Keratinocyte (primary cell): ENCODE measurements around the gene CLCN7. TPM values are rescaled to one million over a fixed set of nuclear protein-coding genes. Genes with fewer than 3 reads are reported as not detected.

ENCODE experiments used
- DNase-seq: peaks from one replicate; pipeline ENCODE4 v3.0.0-alpha.2; 2011; ENCODE audit warnings: low read depth, missing footprints, low spot score
- FAIRE-seq: peaks from 2 replicates; lab custom pipeline; 2011; peaks lifted over from hg19 to GRCh38; lab: Jason Lieb, UNC
- H2AFZ ChIP-seq: 2 replicates; pipeline ENCODE4 v1.6.0; 2012; ENCODE audit warnings: low read length, control low read depth, inconsistent platforms; ENCODE audit not compliant: control insufficient read depth
- H3K27ac ChIP-seq: 2 replicates; pipeline ENCODE4 v1.5.1; 2011; ENCODE audit warnings: low read length; ENCODE audit not compliant: control insufficient read depth, insufficient read depth
- H3K27me3 ChIP-seq: 3 replicates; pipeline ENCODE4 v1.6.0; 2011; ENCODE audit warnings: low read length; ENCODE audit not compliant: control insufficient read depth, insufficient read depth; ENCODE audit errors: extremely low read depth
- H3K36me3 ChIP-seq, 2 experiments: 2 replicates in 1 of 2; 3 replicates in 1 of 2; pipeline ENCODE4 v1.5.1; 2011; ENCODE audit warnings: low read length in 2 of 2, mild to moderate bottlenecking in 1 of 2; ENCODE audit not compliant: control insufficient read depth in 2 of 2, insufficient read depth in 2 of 2; ENCODE audit errors: extremely low read depth in 1 of 2
- H3K4me1 ChIP-seq: 3 replicates; pipeline ENCODE4 v1.5.1; 2011; ENCODE audit warnings: low read length; ENCODE audit not compliant: control insufficient read depth, insufficient read depth; ENCODE audit errors: extremely low read depth
- H3K4me2 ChIP-seq: 3 replicates; pipeline ENCODE4 v1.6.0; 2011; ENCODE audit warnings: low read depth, low read length; ENCODE audit not compliant: control insufficient read depth, insufficient read depth; ENCODE audit errors: extremely low read depth
- H3K4me3 ChIP-seq, 3 experiments: fragments of 200-600 bp in 1 of 3; sonication (generic) in 1 of 3; 2 replicates in 2 of 3; 3 replicates in 1 of 3; pipeline ENCODE4 v1.5.1; 2011 to 2016; ENCODE audit warnings: low read length in 3 of 3, mild to moderate bottlenecking in 3 of 3, control low read depth in 2 of 3, inconsistent platforms in 1 of 3, low read depth in 1 of 3, mixed read lengths in 1 of 3, mixed run types in 1 of 3, moderate library complexity in 1 of 3; ENCODE audit not compliant: control insufficient read depth in 2 of 3, insufficient read depth in 2 of 3; ENCODE audit errors: extremely low read depth in 1 of 3
- H3K79me2 ChIP-seq: 2 replicates; pipeline ENCODE4 v1.6.0; 2012; ENCODE audit warnings: low read length; ENCODE audit not compliant: control insufficient read depth, insufficient read depth
- H3K9ac ChIP-seq: 3 replicates; pipeline ENCODE4 v1.6.0; 2011; ENCODE audit warnings: low read length; ENCODE audit not compliant: control insufficient read depth, insufficient read depth; ENCODE audit errors: extremely low read depth
- H3K9me1 ChIP-seq: 3 replicates; pipeline ENCODE4 v1.6.0; 2011; ENCODE audit warnings: low read length; ENCODE audit not compliant: control insufficient read depth, insufficient read depth; ENCODE audit errors: extremely low read depth
- H3K9me3 ChIP-seq: 2 replicates; pipeline ENCODE4 v1.5.1; 2012; ENCODE audit warnings: low read depth, low read length; ENCODE audit not compliant: control insufficient read depth
- H4K20me1 ChIP-seq: 3 replicates; pipeline ENCODE4 v1.6.0; 2011; ENCODE audit warnings: low read length; ENCODE audit not compliant: control insufficient read depth, insufficient read depth; ENCODE audit errors: extremely low read depth
- EZH2 ChIP-seq: IDR thresholded peaks from one replicate; pipeline ENCODE4 v1.6.1; 2012; ENCODE audit warnings: inconsistent platforms, mild to moderate bottlenecking, low read length, moderate library complexity
- dilution Hi-C: fragments of 300-500 bp; cut with MboI; formaldehyde crosslinking; loops from one replicate; pipeline ENCODE4 v1.7.0; 2020; ENCODE audit warnings: low sequenced_read_pairs; ENCODE audit not compliant: extremely low pct_ligation_motif_present
- polyA plus RNA-seq, 5 experiments: library from polyadenylated mRNA; depleted of rRNA in 3 of 5; stranded (reverse) in 3 of 5; stranded (forward) in 1 of 5; unstranded in 1 of 5; fragments of >200 nt; gene quantifications; 1 replicate in 1 of 5; 2 replicates in 3 of 5; 3 replicates in 1 of 5; pipeline versions ENCODE4 v1.2.1 to v1.2.3, GENCODE V29; 2011 to 2012; ENCODE audit warnings: missing spikeins in 2 of 5, low read depth in 1 of 5, low replicate concordance in 1 of 5
- TF ChIP-seq, protein P1 (sequence below), 3 experiments: IDR thresholded peaks in 1 of 3; conservative IDR thresholded peaks in 1 of 3; optimal IDR thresholded peaks in 1 of 3; 2 replicates in 2 of 3; 3 replicates in 1 of 3; pipeline versions ENCODE3 to v1.5.1; 2011; ENCODE audit warnings: low read length in 3 of 3, mild to moderate bottlenecking in 3 of 3, moderate library complexity in 2 of 3, control low read depth in 1 of 3, inconsistent platforms in 1 of 3; ENCODE audit not compliant: insufficient read depth in 2 of 3; ENCODE audit errors: extremely low read depth in 1 of 3

Gene CLCN7
- polyA plus RNA-seq, 1 donor (not counting 4 experiments of a cell fraction or from before 2014, with no cell fraction given): 13.3 TPM

DNA sequence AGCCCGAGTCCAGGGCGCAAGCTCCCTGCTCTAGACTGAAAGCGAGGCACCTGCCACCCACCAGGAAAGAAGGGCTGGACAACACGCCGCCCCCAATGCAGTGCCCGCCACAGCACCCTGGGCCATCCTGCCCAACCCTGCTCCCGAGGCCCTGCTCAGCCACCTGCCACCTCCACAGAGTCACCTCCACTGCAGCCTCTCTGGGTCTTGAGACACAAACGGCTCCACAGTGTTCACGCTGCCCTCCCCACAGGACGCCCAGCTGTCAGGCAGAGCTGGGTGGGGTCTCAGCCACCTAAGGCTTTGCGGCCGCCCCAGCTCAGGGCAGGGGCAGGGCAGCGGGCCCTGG is 9.3 kb downstream of the CLCN7 start:
- no peaks in the 10 kb centered on the region for H3K9me1 ChIP-seq
- H3K4me2 ChIP-seq: no peak overlapping the region
- TF ChIP-seq EZH2: no peak
- TF ChIP-seq, protein P1, sequence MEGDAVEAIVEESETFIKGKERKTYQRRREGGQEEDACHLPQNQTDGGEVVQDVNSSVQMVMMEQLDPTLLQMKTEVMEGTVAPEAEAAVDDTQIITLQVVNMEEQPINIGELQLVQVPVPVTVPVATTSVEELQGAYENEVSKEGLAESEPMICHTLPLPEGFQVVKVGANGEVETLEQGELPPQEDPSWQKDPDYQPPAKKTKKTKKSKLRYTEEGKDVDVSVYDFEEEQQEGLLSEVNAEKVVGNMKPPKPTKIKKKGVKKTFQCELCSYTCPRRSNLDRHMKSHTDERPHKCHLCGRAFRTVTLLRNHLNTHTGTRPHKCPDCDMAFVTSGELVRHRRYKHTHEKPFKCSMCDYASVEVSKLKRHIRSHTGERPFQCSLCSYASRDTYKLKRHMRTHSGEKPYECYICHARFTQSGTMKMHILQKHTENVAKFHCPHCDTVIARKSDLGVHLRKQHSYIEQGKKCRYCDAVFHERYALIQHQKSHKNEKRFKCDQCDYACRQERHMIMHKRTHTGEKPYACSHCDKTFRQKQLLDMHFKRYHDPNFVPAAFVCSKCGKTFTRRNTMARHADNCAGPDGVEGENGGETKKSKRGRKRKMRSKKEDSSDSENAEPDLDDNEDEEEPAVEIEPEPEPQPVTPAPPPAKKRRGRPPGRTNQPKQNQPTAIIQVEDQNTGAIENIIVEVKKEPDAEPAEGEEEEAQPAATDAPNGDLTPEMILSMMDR (optimal IDR thresholded peaks at IDR 0.05 in 1 of 3, IDR thresholded peaks at IDR 0.05 in 1 of 3, conservative IDR thresholded peaks at IDR 0.05 in 1 of 3; ENCODE audit: extremely low read depth in 1 of 3, insufficient read depth in 2 of 3, low read length in 3 of 3): no peak
- no peaks in the 10 kb centered on the region for H4K20me1 ChIP-seq
- no peak for DNase-seq
- dilution Hi-C loops: no loop called here
- no peak for FAIRE-seq
- H3K9me3 ChIP-seq: no peaks in the 10 kb centered on the region
- no peak overlapping the region for H3K4me3 ChIP-seq
- no peak overlapping the region for H3K27ac ChIP-seq
- H3K9ac ChIP-seq: no peak overlapping the region
- H3K79me2 ChIP-seq: peaks cover 31% of the 10 kb centered on the region
- no peaks in the 10 kb centered on the region for H3K27me3 ChIP-seq
- H3K4me1 ChIP-seq: no peaks in the 10 kb centered on the region
- H2AFZ ChIP-seq: no peak overlapping the region
- H3K36me3 ChIP-seq: peaks cover 0 to 11% of the 10 kb centered on the region in 2 experiments

DNA sequence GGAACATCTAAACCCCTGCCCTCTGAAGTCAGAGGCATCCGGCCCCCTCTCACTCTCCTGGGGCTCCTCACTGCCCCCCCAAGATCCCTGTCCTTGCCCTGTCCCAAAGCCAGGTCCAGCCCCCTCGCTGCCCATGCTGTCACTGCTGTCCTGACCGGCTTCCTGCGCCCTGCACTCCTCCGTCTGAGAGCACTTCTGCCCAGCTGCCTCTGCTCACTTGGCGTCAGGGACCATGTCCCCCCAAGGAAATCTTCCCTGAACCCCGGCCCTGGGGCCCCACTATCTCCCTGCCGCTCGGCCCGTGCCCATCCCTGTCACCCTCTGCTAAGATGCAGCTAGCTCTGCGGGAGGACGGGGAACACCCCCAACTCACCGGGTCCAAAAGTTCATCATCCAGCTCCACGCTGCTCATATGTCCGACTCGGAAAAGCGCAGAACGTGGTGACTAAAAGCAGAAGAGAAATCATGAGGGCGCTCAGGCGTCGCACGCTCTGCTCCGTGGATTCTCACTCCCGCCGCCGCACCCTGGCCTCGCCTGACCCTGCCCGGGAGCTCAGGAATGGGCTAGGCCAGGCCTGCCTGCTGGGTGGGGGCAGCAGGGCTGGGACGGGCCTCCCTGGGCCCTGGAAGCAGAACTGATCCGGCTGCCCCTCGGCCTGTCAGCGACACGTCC is 9.8 kb downstream of the CLCN7 start:
- Histone ChIP-seq H2AFZ (no peak overlapping the region), H3K27me3 (no peaks in the 10 kb centered on the region), H3K79me2 (peaks cover 26% of the 10 kb centered on the region), H3K4me3 (no peak overlapping the region), H3K9me3 (no peaks in the 10 kb centered on the region), H3K36me3 (peaks cover 0 to 15% of the 10 kb centered on the region in 2 experiments), H3K4me2 (no peak overlapping the region), H3K9ac (no peak overlapping the region), H3K9me1 (no peaks in the 10 kb centered on the region), H3K4me1 (no peaks in the 10 kb centered on the region), H3K27ac (no peak overlapping the region), H4K20me1 (no peaks in the 10 kb centered on the region)
- DNase-seq (no peak), FAIRE-seq (no peak)
- TF ChIP-seq, protein P1 (optimal IDR thresholded peaks at IDR 0.05 in 1 of 3, IDR thresholded peaks at IDR 0.05 in 1 of 3, conservative IDR thresholded peaks at IDR 0.05 in 1 of 3; ENCODE audit: extremely low read depth in 1 of 3, insufficient read depth in 2 of 3, low read length in 3 of 3): no peak
- no peak for TF ChIP-seq EZH2
- dilution Hi-C loops: no loop called here
